Mammary epithelial cell (primary cell): ENCODE measurements around the gene NTN1.

Experiments used
- EZH2 ChIP-seq: IDR thresholded peaks from 2 replicates; pipeline ENCODE4 v1.6.1; 2012; ENCODE audit warnings: low read length, inconsistent platforms, borderline replicate concordance
- TF ChIP-seq, protein P1 (sequence below), 2 donors: IDR thresholded peaks in 1 of 2; conservative IDR thresholded peaks in 1 of 2; 2 replicates each; pipeline ENCODE4 v1.5.1; 2011 to 2012; ENCODE audit warnings: inconsistent platforms in 2 of 2, low read length in 2 of 2, mild to moderate bottlenecking in 2 of 2, control low read depth in 1 of 2, low read depth in 1 of 2; ENCODE audit not compliant: insufficient read depth in 1 of 2; ENCODE audit errors: extremely low read depth in 1 of 2

DNA sequence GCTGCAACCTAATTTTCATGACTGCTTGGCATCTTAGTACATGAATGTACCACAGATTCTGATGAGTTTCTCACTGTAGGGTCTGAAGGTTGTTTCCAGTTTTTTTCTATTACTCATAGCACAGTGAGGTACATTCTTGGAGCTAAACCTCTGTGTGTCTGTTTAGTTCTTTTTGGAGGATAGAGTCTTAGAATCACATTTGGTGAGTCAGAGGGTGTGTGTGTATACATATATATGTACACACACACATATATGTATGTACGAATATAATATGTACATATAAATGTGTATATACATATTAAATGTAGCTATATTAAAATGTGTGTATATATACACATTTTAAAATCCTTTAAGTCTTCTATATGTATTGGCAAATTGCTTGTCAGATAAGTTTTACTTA lies 72.9 kb downstream of the NTN1 start:
- TF ChIP-seq, protein P1, sequence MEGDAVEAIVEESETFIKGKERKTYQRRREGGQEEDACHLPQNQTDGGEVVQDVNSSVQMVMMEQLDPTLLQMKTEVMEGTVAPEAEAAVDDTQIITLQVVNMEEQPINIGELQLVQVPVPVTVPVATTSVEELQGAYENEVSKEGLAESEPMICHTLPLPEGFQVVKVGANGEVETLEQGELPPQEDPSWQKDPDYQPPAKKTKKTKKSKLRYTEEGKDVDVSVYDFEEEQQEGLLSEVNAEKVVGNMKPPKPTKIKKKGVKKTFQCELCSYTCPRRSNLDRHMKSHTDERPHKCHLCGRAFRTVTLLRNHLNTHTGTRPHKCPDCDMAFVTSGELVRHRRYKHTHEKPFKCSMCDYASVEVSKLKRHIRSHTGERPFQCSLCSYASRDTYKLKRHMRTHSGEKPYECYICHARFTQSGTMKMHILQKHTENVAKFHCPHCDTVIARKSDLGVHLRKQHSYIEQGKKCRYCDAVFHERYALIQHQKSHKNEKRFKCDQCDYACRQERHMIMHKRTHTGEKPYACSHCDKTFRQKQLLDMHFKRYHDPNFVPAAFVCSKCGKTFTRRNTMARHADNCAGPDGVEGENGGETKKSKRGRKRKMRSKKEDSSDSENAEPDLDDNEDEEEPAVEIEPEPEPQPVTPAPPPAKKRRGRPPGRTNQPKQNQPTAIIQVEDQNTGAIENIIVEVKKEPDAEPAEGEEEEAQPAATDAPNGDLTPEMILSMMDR (conservative IDR thresholded peaks at IDR 0.05 in 1 of 2, IDR thresholded peaks at IDR 0.05 in 1 of 2; ENCODE audit: extremely low read depth in 1 of 2, insufficient read depth in 1 of 2, low read depth in 1 of 2, low read length in 2 of 2), result no peak
- TF ChIP-seq EZH2, result no peak
